Endothelial cell of umbilical vein (primary cell): ENCODE measurements around the gene KAT6B. TPM values are rescaled to one million over a fixed set of nuclear protein-coding genes. Genes with fewer than 3 reads are reported as not detected.

Experiments
- BruUV-seq: library from RNA; stranded (reverse); fragments of 400-500 nt; replicated peaks from 2 replicates; lab custom pipeline; 2021; lab: Mats Ljungman, UMichigan
- CTCF ChIA-PET: fragments of 300-600, 350-600 bp; sonication (Branson Sonifier 250); formaldehyde crosslinking; loops from one replicate; lab custom pipeline; 2021; ENCODE audit warnings: antibody characterized with exemption, inconsistent platforms; lab: Charles Lee
- POLR2A ChIA-PET: fragments of 300-600, 350-600 bp; sonication (Branson Sonifier 250); formaldehyde crosslinking; loops from one replicate; lab custom pipeline; 2021; ENCODE audit warnings: antibody characterized with exemption, inconsistent platforms; lab: Charles Lee
- DNase-seq: peaks from one replicate; pipeline ENCODE4 v3.0.0-alpha.2; 2011; ENCODE audit warnings: low read depth, low spot score
- FAIRE-seq: peaks from 2 replicates; lab custom pipeline; 2011; peaks lifted over from hg19 to GRCh38; lab: Jason Lieb, UNC
- H2AFZ ChIP-seq: 2 replicates; pipeline ENCODE4 v1.6.0; 2012; ENCODE audit warnings: low read depth, low read length, control low read depth, inconsistent platforms
- H3K27ac ChIP-seq: 2 replicates; pipeline ENCODE4 v1.5.1; 2011; ENCODE audit warnings: low read depth, mild to moderate bottlenecking, control low read depth, low read length, moderate library complexity; ENCODE audit not compliant: insufficient read depth
- H3K27me3 ChIP-seq, 2 experiments: 2 replicates each; pipeline versions ENCODE4 v1.6.0 to v1.6.1; 2011; ENCODE audit warnings: low read length in 2 of 2, mixed read lengths in 1 of 2; ENCODE audit not compliant: control insufficient read depth in 2 of 2, insufficient read depth in 2 of 2
- H3K36me3 ChIP-seq, 2 experiments: 2 replicates in 1 of 2; 3 replicates in 1 of 2; pipeline ENCODE4 v1.5.1; 2011; ENCODE audit warnings: low read length in 2 of 2, mild to moderate bottlenecking in 1 of 2, moderate library complexity in 1 of 2; ENCODE audit not compliant: control insufficient read depth in 2 of 2, insufficient read depth in 2 of 2; ENCODE audit errors: extremely low read depth in 1 of 2
- H3K4me1 ChIP-seq: 3 replicates; pipeline ENCODE4 v1.5.1; 2011; ENCODE audit warnings: mild to moderate bottlenecking, low read length; ENCODE audit not compliant: control insufficient read depth, insufficient read depth; ENCODE audit errors: extremely low read depth
- H3K4me2 ChIP-seq: 2 replicates; pipeline ENCODE4 v1.6.1; 2011; ENCODE audit warnings: low read length, control low read depth, mixed read lengths; ENCODE audit not compliant: insufficient read depth
- H3K4me3 ChIP-seq, 3 experiments: fragments of 200-600 bp in 1 of 3; sonication (generic), shearing (Covaris generic) in 1 of 3; replicated peaks in 1 of 3; 2 replicates each; pipeline ENCODE4 v1.5.1; 2011 to 2016; ENCODE audit warnings: control low read depth in 3 of 3, low read length in 3 of 3, mild to moderate bottlenecking in 2 of 3, inconsistent platforms in 1 of 3, low read depth in 1 of 3, moderate library complexity in 1 of 3; ENCODE audit not compliant: insufficient read depth in 1 of 3
- H3K79me2 ChIP-seq: 2 replicates; pipeline ENCODE4 v1.6.0; 2012; ENCODE audit warnings: low read length, inconsistent platforms; ENCODE audit not compliant: control insufficient read depth, insufficient read depth
- H3K9ac ChIP-seq: replicated peaks from 2 replicates; pipeline ENCODE3; 2011; ENCODE audit warnings: low read length, control low read depth; ENCODE audit not compliant: insufficient read depth; ENCODE audit errors: extremely low read depth
- H3K9me1 ChIP-seq: replicated peaks from 3 replicates; pipeline ENCODE4 v1.6.0; 2011; ENCODE audit warnings: mild to moderate bottlenecking, low read length; ENCODE audit not compliant: control insufficient read depth, insufficient read depth; ENCODE audit errors: extremely low read depth
- H3K9me3 ChIP-seq: replicated peaks from 2 replicates; pipeline ENCODE4 v1.5.1; 2012; ENCODE audit warnings: low read length, inconsistent platforms; ENCODE audit not compliant: control insufficient read depth, insufficient read depth
- H4K20me1 ChIP-seq: replicated peaks from 2 replicates; pipeline ENCODE3; 2011; ENCODE audit warnings: mild to moderate bottlenecking, low read length; ENCODE audit not compliant: control insufficient read depth, insufficient read depth; ENCODE audit errors: extremely low read depth
- CTCF ChIP-seq, 2 donors: IDR thresholded peaks; 1 replicate in 1 of 2; 2 replicates in 1 of 2; pipeline ENCODE4 v1.5.1; 2011; ENCODE audit warnings: low read length in 2 of 2, mild to moderate bottlenecking in 2 of 2, moderate library complexity in 2 of 2, control low read depth in 1 of 2, inconsistent platforms in 1 of 2, low read depth in 1 of 2; ENCODE audit not compliant: insufficient read depth in 1 of 2; ENCODE audit errors: extremely low read depth in 1 of 2
- EZH2 ChIP-seq: IDR thresholded peaks from 2 replicates; pipeline ENCODE4 v1.6.1; 2012; ENCODE audit warnings: borderline replicate concordance, low read depth, mild to moderate bottlenecking, moderate library complexity, low read length, inconsistent platforms; ENCODE audit not compliant: severe bottlenecking
- FOS ChIP-seq: IDR thresholded peaks from 2 replicates; pipeline ENCODE4 v1.6.1; 2011; ENCODE audit warnings: mild to moderate bottlenecking, low read length, moderate library complexity, borderline replicate concordance; ENCODE audit not compliant: insufficient read depth
- GATA2 ChIP-seq: IDR thresholded peaks from 2 replicates; pipeline ENCODE4 v1.7.0; 2011; ENCODE audit warnings: low read depth, mild to moderate bottlenecking, moderate library complexity, mixed read lengths, low read length; ENCODE audit not compliant: insufficient read length, insufficient read depth
- JUN ChIP-seq: IDR thresholded peaks from 2 replicates; pipeline ENCODE4 v1.6.1; 2011; ENCODE audit warnings: borderline replicate concordance, low read depth; ENCODE audit not compliant: insufficient read length, insufficient read depth
- MAX ChIP-seq: IDR thresholded peaks from 2 replicates; pipeline ENCODE4 v1.6.1; 2011; ENCODE audit not compliant: insufficient read depth, insufficient read length
- MYC ChIP-seq: IDR thresholded peaks from one replicate; pipeline ENCODE4 v1.6.1; 2011; ENCODE audit warnings: mild to moderate bottlenecking, low read depth, low read length
- POLR2A ChIP-seq: IDR thresholded peaks from 2 replicates; pipeline ENCODE4 v1.6.1; 2012; ENCODE audit warnings: low read depth, mild to moderate bottlenecking, control low read depth, low read length
- POLR2AphosphoS5 ChIP-seq: IDR thresholded peaks from 2 replicates; pipeline ENCODE4 v1.6.1; 2012; ENCODE audit warnings: low read depth, mild to moderate bottlenecking, control low read depth, low read length, moderate library complexity; ENCODE audit not compliant: insufficient read depth
- dilution Hi-C: fragments of 300-500 bp; cut with MboI; formaldehyde crosslinking; loops from one replicate; pipeline ENCODE4 v1.15.0; 2019; ENCODE audit warnings: low sequenced_read_pairs; ENCODE audit not compliant: extremely low pct_ligation_motif_present
- intact Hi-C: fragments of 100-400 bp; cut with micrococcal nuclease; formaldehyde crosslinking; loops from one replicate; pipeline ENCODE4 v1.10.0; 2022
- polyA plus RNA-seq, 4 experiments: library from polyadenylated mRNA; depleted of rRNA in 3 of 4; stranded (reverse) in 3 of 4; unstranded in 1 of 4; fragments of >200 nt; gene quantifications; 2 replicates each; pipeline versions ENCODE4 v1.2.1 to v1.2.3, GENCODE V29; 2011 to 2012; ENCODE audit warnings: missing spikeins in 1 of 4
- total RNA-seq: library from RNA; stranded (reverse); gene quantifications from 2 replicates; pipeline ENCODE4 v1.2.3, GENCODE V29; 2021

The KAT6B gene
- total and polyA plus RNA-seq, 2 donors (not counting 3 experiments of a cell fraction or from before 2014, with no cell fraction given), result 4.5 to 17.0 TPM

- H3K79me2 ChIP-seq, result peaks cover 2% of the 10 kb centered on the region
- no peak overlapping the region for H3K4me3 ChIP-seq
- H4K20me1 ChIP-seq, result peaks cover 2% of the 10 kb centered on the region
- DNase-seq (no peak), FAIRE-seq (no peak)
- H3K9ac ChIP-seq, result no peak overlapping the region
- CTCF ChIA-PET, result interaction anchor here (0.9 kb wide), 1 partner anchor 45 kb away, joined by 3 read pairs; no protein-coding TSS in a partner anchor
- no peak overlapping the region for H2AFZ ChIP-seq
- POLR2A ChIA-PET, result no interaction called here
- no peaks in the 10 kb centered on the region for H3K9me1 ChIP-seq
- H3K27me3 ChIP-seq, result no peaks in the 10 kb centered on the region
- no peaks in the 10 kb centered on the region for H3K4me1 ChIP-seq
- no peak overlapping the region for H3K4me2 ChIP-seq
- H3K9me3 ChIP-seq, result no peaks in the 10 kb centered on the region
- dilution Hi-C loops, result no loop called here
- no peak for TF ChIP-seq MAX
- TF ChIP-seq POLR2AphosphoS5, result no peak
- no peak for TF ChIP-seq CTCF (IDR thresholded peaks at IDR 0.05; ENCODE audit: extremely low read depth in 1 of 2, insufficient read depth in 1 of 2, low read depth in 1 of 2, low read length in 2 of 2)
- intact Hi-C loops, result no loop called here
- H3K27ac ChIP-seq, result no peak overlapping the region
- H3K36me3 ChIP-seq, result no peaks in the 10 kb centered on the region
- BruUV-seq, result no TSS peak
These were observed 26.0 kb downstream of the KAT6B start for GRCh38 chr10:74852381-74852780.

GRCh38 chr10:74854610-74855009 is 28.2 kb downstream of the KAT6B start:
- POLR2A ChIA-PET, result no interaction called here
- peaks cover 2% of the 10 kb centered on the region for H4K20me1 ChIP-seq
- H3K4me1 ChIP-seq, result no peaks in the 10 kb centered on the region
- H3K4me3 ChIP-seq, result no peak overlapping the region
- no peaks in the 10 kb centered on the region for H3K36me3 ChIP-seq
- H3K9ac ChIP-seq, result no peak overlapping the region
- H3K9me3 ChIP-seq, result no peaks in the 10 kb centered on the region
- intact Hi-C loops (no loop called here), dilution Hi-C loops (no loop called here)
- H3K4me2 ChIP-seq, result no peak overlapping the region
- DNase-seq, result no peak
- BruUV-seq, result no TSS peak
- peaks cover 2% of the 10 kb centered on the region for H3K79me2 ChIP-seq
- CTCF ChIA-PET, result interaction anchor here (0.6 kb wide), 1 partner anchor 66 kb away, joined by 4 read pairs; no protein-coding TSS in a partner anchor
- H3K27me3 ChIP-seq, result no peaks in the 10 kb centered on the region
- no peak for FAIRE-seq
- H2AFZ ChIP-seq, result no peak overlapping the region
- H3K9me1 ChIP-seq, result no peaks in the 10 kb centered on the region
- TF ChIP-seq JUN (no peak), MYC (no peak), GATA2 (no peak), EZH2 (no peak), FOS (no peak), POLR2A (no peak), POLR2AphosphoS5 (no peak), CTCF (IDR thresholded peaks at IDR 0.05; ENCODE audit: extremely low read depth in 1 of 2, insufficient read depth in 1 of 2, low read depth in 1 of 2, low read length in 2 of 2) (no peak), MAX (no peak)
- H3K27ac ChIP-seq, result no peak overlapping the region
